IMR-90 (cell line): ENCODE data around the gene ZNF554.

ENCODE experiments used
- BHLHE40 ChIP-seq: fragments of 150-350 bp; IDR thresholded peaks from 2 replicates; pipeline ENCODE4 v1.6.1; 2016; ENCODE audit warnings: mild to moderate bottlenecking, low read depth, low read length
- CEBPB ChIP-seq: IDR thresholded peaks from 2 replicates; pipeline ENCODE4 v1.6.1; 2012; ENCODE audit warnings: low read depth, low read length, improper control_type of control experiment
- FOS ChIP-seq: fragments of 150-350 bp; IDR thresholded peaks from 2 replicates; pipeline ENCODE4 v1.6.1; 2016; ENCODE audit warnings: low read depth, low read length
- MAZ ChIP-seq: IDR thresholded peaks from 2 replicates; pipeline ENCODE4 v1.6.1; 2012; ENCODE audit warnings: low read depth, mild to moderate bottlenecking, low read length, improper control_type of control experiment, moderate library complexity, borderline replicate concordance
- MXI1 ChIP-seq: IDR thresholded peaks from 2 replicates; pipeline ENCODE4 v1.6.1; 2012; ENCODE audit warnings: low read depth, mild to moderate bottlenecking, low read length, moderate library complexity, borderline replicate concordance
- POLR2A ChIP-seq: IDR thresholded peaks from 2 replicates; pipeline ENCODE4 v1.6.1; 2012; ENCODE audit warnings: mild to moderate bottlenecking, low read depth, low read length
- RAD21 ChIP-seq: IDR thresholded peaks from 2 replicates; pipeline ENCODE4 v1.6.1; 2012; ENCODE audit warnings: low read length, improper control_type of control experiment
- RCOR1 ChIP-seq: IDR thresholded peaks from 2 replicates; pipeline ENCODE4 v1.6.1; 2012; ENCODE audit warnings: mild to moderate bottlenecking, low read length, improper control_type of control experiment; ENCODE audit not compliant: insufficient replicate concordance
- RFX5 ChIP-seq: IDR thresholded peaks from 2 replicates; pipeline ENCODE4 v1.8.0; 2012; ENCODE audit warnings: low read depth, mild to moderate bottlenecking, low read length, moderate library complexity
- SMC3 ChIP-seq: fragments of 150-350 bp; IDR thresholded peaks from 2 replicates; pipeline ENCODE4 v1.6.1; 2016; ENCODE audit warnings: low read depth, mild to moderate bottlenecking, antibody characterized with exemption, low read length, moderate library complexity
- TF ChIP-seq, protein P1 (sequence below): conservative IDR thresholded peaks from 2 replicates; pipeline ENCODE4 v1.5.1; 2012; ENCODE audit warnings: mild to moderate bottlenecking, low read depth, low read length, improper control_type of control experiment

DNA sequence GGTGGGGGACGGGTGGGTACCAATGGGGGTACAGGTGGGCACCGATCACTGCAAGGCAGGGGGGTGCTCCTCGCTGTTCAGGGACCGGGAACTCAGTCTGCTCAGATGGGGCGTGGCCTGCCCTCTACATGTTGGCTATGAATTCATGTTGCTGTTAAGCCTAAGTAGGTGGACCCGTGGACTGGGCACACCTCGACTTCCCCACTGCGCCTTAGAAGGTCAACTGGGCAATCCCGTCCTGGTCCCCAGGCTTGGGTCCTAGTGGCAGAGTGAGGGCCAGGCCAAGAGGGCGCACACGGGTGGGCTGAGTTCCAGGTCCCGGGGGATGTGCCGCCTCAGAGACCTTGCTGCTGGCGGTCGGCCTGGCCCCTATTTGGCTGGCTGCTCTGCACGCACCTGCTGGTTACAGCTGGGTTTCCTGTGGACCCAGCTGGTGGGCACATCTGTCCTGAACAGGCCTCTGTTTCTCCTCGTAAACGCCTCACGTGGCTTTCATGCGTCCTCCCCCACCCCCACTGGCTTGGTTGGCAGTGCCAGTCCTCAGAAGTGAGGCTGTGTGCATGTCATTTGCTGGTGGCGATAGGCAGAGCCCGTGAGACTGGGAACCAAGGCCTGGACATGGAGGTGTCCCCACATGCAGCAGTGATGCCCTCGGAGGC lies 13.5 kb upstream of the ZNF554 start:
- TF ChIP-seq, protein P1, sequence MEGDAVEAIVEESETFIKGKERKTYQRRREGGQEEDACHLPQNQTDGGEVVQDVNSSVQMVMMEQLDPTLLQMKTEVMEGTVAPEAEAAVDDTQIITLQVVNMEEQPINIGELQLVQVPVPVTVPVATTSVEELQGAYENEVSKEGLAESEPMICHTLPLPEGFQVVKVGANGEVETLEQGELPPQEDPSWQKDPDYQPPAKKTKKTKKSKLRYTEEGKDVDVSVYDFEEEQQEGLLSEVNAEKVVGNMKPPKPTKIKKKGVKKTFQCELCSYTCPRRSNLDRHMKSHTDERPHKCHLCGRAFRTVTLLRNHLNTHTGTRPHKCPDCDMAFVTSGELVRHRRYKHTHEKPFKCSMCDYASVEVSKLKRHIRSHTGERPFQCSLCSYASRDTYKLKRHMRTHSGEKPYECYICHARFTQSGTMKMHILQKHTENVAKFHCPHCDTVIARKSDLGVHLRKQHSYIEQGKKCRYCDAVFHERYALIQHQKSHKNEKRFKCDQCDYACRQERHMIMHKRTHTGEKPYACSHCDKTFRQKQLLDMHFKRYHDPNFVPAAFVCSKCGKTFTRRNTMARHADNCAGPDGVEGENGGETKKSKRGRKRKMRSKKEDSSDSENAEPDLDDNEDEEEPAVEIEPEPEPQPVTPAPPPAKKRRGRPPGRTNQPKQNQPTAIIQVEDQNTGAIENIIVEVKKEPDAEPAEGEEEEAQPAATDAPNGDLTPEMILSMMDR: no peak
- no peak for TF ChIP-seq FOS
- no peak for TF ChIP-seq RFX5
- no peak for TF ChIP-seq MAZ
- no peak for TF ChIP-seq RCOR1
- TF ChIP-seq POLR2A: no peak
- TF ChIP-seq RAD21: no peak
- TF ChIP-seq MXI1: no peak
- TF ChIP-seq BHLHE40: no peak
- TF ChIP-seq SMC3: no peak
- no peak for TF ChIP-seq CEBPB
